ENCODE data around the gene ESYT3.
"Not testable (repeated sequence)": the region's sequence is repeated elsewhere in the genome, so short reads cannot be mapped to it uniquely, and the experiment has no call there.

Gene ESYT3

GRCh38 chr3:138477801-138478200 lies 43.4 kb downstream of the ESYT3 start:
- no peak for DNase-seq (ENCODE audit: low read depth, low spot score)
- no peak overlapping the region for H3K27ac ChIP-seq

- H3K27ac ChIP-seq: no peak overlapping the region
- DNase-seq (ENCODE audit: low read depth, low spot score): no peak
These were observed 45.0 kb downstream of the ESYT3 start for GRCh38 chr3:138479438-138479863.

DNA sequence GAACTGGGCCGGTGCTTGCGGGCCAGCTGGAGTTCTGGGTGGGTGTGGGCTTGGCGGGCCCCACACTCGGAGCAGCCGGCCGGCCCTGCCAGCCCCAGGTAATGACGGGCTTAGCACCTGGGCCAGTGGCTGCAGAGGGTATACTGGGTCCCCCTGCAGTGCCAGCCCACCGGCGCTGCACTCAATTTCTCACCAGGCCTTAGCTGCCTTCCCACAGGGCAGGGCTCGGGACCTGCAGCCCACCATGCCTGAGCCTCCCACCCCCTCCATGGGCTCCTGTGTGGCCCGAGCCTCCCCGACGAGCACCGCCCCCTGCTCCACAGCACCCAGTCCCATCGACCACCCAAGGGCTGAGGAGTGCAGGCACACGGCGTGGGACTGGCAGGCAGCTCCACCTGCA lies 50.3 kb downstream of the ESYT3 start:
- H3K27ac ChIP-seq; DNase-seq (ENCODE audit: low read depth, low spot score): not testable (repeated sequence)

GRCh38 chr3:138486580-138486979 lies 52.2 kb downstream of the ESYT3 start:
- not testable (repeated sequence) for H3K27ac ChIP-seq; DNase-seq (ENCODE audit: low read depth, low spot score)

DNA sequence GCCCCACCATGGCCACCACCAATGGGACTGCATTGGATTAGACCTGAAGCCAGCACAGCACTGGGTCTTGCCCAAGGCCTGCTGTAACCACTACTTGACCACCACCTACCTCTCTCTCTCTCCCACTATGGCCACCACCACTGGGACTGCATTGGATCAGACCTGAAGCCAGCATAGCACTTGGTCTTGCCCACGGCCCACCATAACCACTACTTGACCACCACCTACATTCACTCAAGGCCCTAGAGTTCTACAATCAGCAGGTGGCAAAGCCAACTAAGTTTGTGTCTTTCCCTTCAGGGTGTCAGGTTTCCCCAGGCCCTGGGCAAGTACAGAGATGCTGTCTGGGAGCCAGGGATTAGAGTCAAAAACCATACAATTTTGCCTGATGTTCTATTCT lies 57.6 kb downstream of the ESYT3 start:
- DNase-seq (ENCODE audit: low read depth, low spot score): no peak
- no peak overlapping the region for H3K27ac ChIP-seq

- DNase-seq (ENCODE audit: low read depth, low spot score): no peak
- peak overlapping the region; percentile 94 for H3K27ac ChIP-seq
These were observed 58.7 kb downstream of the ESYT3 start for GRCh38 chr3:138492980-138493675.

DNA sequence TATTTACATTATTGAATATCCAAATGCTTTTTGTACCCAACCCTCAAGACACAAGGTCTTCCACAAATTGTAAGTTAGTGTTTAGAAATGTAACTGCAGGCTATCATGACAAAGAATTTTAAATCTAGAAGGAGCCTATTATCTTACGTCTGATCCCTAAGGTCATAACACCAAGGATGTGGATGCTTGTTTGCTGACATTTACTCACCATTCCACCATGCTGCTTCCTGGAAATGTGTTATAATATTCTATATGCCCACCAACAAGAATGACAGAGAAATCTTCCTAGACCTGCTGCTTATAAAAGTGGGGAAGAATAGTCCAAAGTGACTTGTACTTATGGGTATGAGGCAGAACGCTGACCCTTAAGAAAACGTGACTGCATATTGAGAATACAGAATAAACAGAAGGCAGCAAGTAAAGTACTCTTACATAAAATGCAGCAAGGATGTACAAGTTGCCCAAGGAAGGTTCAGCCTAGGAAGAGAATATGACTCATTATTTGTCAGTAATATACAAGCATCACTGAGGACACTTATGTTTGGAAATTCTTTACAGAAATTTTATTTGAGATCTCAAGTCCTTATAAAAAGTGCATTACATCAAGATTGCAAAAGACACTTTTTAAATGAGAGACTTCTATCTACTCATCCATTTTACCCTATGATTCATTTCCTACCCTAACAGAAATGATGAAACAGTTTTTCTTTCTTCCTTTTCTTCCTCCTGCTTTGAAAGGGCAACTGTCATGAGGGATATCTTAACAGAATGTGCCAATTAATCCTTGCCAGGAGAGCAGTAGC lies 59.6 kb downstream of the ESYT3 start:
- peak overlapping the region; percentile 94 for H3K27ac ChIP-seq
- peak; percentile 36 for DNase-seq (ENCODE audit: low read depth, low spot score)

GRCh38 chr3:138494607-138494929 lies 60.2 kb downstream of the ESYT3 start:
- peak overlapping the region; percentile 94 for H3K27ac ChIP-seq

DNA sequence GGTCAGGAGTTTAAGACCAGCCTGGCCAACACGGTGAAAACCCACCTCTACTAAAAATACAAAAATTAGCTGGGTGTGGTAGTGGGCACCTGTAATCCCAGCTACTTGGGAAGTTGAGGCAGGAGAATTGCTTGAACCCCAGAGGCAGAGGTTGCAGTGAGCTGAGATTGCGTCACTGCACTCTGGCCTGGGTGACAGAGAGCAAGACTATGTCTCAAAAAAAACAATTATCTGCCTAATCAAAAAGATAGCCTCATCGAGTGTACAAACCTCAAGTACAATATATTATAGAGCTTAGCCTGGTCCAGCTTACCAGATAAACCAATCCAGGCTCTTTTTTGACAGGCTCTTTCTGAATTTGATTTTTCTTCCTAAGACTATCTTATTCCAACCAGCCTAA lies 61.2 kb downstream of the ESYT3 start:
- H3K27ac ChIP-seq: peak overlapping the region; percentile 94
- not testable (repeated sequence) for DNase-seq (ENCODE audit: low read depth, low spot score)

More at GRCh38 chr3:138494607-138494929, 60.2 kb downstream of the ESYT3 start:
- DNase-seq (ENCODE audit: low read depth, low spot score): no peak

- no peak for DNase-seq (ENCODE audit: low read depth, low spot score)
- no peak overlapping the region for H3K27ac ChIP-seq
These were observed 62.0 kb downstream of the ESYT3 start for GRCh38 chr3:138496436-138496835.

DNA sequence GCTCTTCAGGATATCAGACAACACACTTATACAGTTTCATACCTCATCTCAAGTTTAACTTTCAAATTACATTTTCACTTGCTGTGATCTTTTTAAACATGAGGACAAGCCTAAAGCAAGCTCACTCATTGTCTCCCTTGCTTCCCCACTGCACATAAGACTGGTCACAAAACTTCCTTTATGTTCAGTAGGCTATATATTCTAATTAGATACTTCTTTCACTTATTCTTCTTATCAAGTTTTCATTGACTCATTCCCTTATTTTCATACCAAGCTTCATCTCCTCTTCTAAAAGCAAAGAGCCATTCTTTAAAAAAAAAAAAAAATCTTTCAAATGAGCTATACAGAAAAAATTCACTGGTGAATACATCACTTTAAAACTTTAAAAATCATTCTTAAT lies 62.6 kb downstream of the ESYT3 start:
- H3K27ac ChIP-seq: no peak overlapping the region
- no peak for DNase-seq (ENCODE audit: low read depth, low spot score)

GRCh38 chr3:138497851-138498250 lies 63.4 kb downstream of the ESYT3 start:
- H3K27ac ChIP-seq: no peak overlapping the region
- DNase-seq (ENCODE audit: low read depth, low spot score): no peak

GRCh38 chr3:138498991-138499390 lies 64.6 kb downstream of the ESYT3 start:
- H3K27ac ChIP-seq: no peak overlapping the region
- DNase-seq (ENCODE audit: low read depth, low spot score): no peak

GRCh38 chr3:138507524-138507923 lies 73.1 kb downstream of the ESYT3 start:
- no peak for DNase-seq (ENCODE audit: low read depth, low spot score)
- H3K27ac ChIP-seq: no peak overlapping the region

GRCh38 chr3:138509586-138509985 lies 75.2 kb downstream of the ESYT3 start:
- no peak for DNase-seq (ENCODE audit: low read depth, low spot score)
- no peak overlapping the region for H3K27ac ChIP-seq

DNA sequence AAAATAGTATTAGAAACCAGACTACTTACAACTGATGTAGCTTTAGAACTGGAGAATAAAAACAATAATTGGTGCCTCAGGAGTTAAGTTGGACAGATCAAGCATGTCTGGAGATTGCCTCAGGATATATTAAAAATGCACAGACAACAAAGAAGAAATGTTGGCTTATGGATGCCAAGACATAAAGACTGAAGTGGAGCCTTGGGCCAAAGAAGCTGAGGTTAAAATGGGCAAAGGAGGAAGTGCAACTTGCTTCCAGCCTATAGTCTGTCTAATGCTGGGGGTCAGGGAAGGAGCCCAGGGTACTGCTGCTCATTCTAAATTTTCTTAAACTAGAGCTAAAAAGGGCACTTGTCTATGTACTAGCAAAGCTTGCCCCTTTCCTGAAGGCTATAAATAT lies 77.5 kb downstream of the ESYT3 start:
- H3K27ac ChIP-seq: no peak overlapping the region
- no peak for DNase-seq (ENCODE audit: low read depth, low spot score)

- no peak overlapping the region for H3K27ac ChIP-seq
- DNase-seq (ENCODE audit: low read depth, low spot score): no peak
These were observed 78.9 kb downstream of the ESYT3 start for GRCh38 chr3:138513090-138513843.

DNA sequence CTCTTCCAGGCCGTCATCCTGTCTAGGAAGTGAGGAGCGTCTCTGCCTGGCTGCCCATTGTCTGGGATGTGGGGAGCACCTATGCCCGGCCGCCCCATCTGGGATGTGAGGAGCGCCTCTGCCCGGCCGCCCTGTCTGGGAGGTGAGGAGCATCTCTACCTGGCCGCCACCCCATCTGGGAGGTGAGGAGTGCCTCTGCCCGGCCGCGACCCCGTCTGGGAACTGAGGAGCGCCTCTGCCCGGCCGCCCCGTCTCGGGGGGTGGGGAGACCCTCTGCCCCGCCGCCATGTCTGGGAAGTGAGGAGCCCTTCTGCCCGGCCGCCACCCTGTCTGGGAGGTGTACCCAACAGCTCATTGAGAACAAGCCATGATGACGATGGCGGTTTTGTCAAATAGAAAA lies 87.0 kb downstream of the ESYT3 start:
- H3K27ac ChIP-seq: not testable (repeated sequence)

More for the DNA sequence above, 87.0 kb downstream of the ESYT3 start:
- not testable (repeated sequence) for DNase-seq (ENCODE audit: low read depth, low spot score)
